ENCODE data around the gene KCNJ9. TPM values are rescaled to one million over a fixed set of nuclear protein-coding genes. Genes with fewer than 3 reads are reported as not detected.

Gene KCNJ9
- total RNA-seq, 1 experiment from 2014 or later: 0.09 TPM

DNA sequence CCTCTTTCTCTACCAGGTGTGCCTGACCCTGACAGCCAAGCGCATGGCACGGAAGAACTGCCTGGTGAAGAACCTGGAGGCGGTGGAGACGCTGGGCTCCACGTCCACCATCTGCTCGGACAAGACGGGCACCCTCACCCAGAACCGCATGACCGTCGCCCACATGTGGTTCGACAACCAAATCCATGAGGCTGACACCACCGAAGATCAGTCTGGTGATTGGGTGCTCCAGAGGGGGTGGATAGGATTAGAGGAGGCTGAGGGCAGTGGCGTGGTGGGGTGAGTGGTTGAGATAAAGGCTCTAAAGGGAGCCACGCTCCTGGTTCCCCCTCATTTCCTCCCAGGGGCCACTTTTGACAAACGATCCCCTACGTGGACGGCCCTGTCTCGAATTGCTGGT, 47.3 kb downstream of the KCNJ9 start:
- no peak overlapping the region for H3K4me3 Mint-ChIP-seq
- Histone ChIP-seq H3K18ac (ENCODE audit: insufficient read length, low read depth, low read length) (no peak overlapping the region), H2AFZ (ENCODE audit: low read length) (no peak overlapping the region), H3K79me2 (ENCODE audit: insufficient read depth, low read length) (no peaks in the 10 kb centered on the region), H3K4me2 (ENCODE audit: insufficient read depth, insufficient read length, low read length) (no peak overlapping the region), H4K91ac (ENCODE audit: insufficient read length, low read depth, low read length) (no peak overlapping the region), H2BK120ac (ENCODE audit: low read depth, low read length, poor library complexity, severe bottlenecking) (no peak overlapping the region), H4K5ac (ENCODE audit: insufficient read length, low read depth, low read length) (no peak overlapping the region), H3K14ac (ENCODE audit: insufficient read depth, low read length) (no peak overlapping the region), H2BK12ac (ENCODE audit: insufficient read length, low read depth, low read length) (no peak overlapping the region), H3K9ac (ENCODE audit: extremely low read depth, insufficient read length, low read length) (no peak overlapping the region), H2BK20ac (ENCODE audit: low read depth, low read length, poor library complexity, severe bottlenecking) (no peak overlapping the region), H3K23me2 (ENCODE audit: insufficient read length, low read depth, low read length, poor library complexity, severe bottlenecking) (no peaks in the 10 kb centered on the region), H3K79me1 (ENCODE audit: insufficient read depth, low read depth, low read length, poor library complexity, severe bottlenecking) (no peaks in the 10 kb centered on the region), H2BK5ac (ENCODE audit: insufficient read length, low read length) (no peak overlapping the region), H3K4ac (ENCODE audit: low read depth, low read length) (no peak overlapping the region), H4K20me1 (ENCODE audit: control insufficient read depth, insufficient read depth, insufficient read length) (no peaks in the 10 kb centered on the region), H3K4me1 (ENCODE audit: insufficient read depth, low read length) (no peaks in the 10 kb centered on the region; the same call in 1 of the 2 replicates), H3T11ph (ENCODE audit: low read length) (no peak overlapping the region), H2BK15ac (ENCODE audit: low read depth, low read length) (no peak overlapping the region), H3K23ac (ENCODE audit: insufficient read length, low read depth, low read length) (no peak overlapping the region), H3K27ac (ENCODE audit: insufficient read length, low read depth, low read length) (no peak overlapping the region), H2AK5ac (ENCODE audit: insufficient read length, low read length) (no peak overlapping the region), H3K56ac (ENCODE audit: insufficient read length, low read depth, low read length) (no peak overlapping the region), H3K9me3 (ENCODE audit: control insufficient read depth, low read depth, low read length) (no peaks in the 10 kb centered on the region), H3K27me3 (ENCODE audit: insufficient read depth, low read length) (no peaks in the 10 kb centered on the region), H4K8ac (replicated peaks; ENCODE audit: insufficient read length, low read depth, low read length) (no peak overlapping the region)
- H3K27me3 Mint-ChIP-seq (ENCODE audit: low read depth): peaks cover 2% of the 10 kb centered on the region
- no CpG with 5 or more reads among the region's 18 CpGs for WGBS (ENCODE audit: extremely low coverage, insufficient read length, low lambda C conversion rate)
- no peak for DNase-seq
- peaks cover 0 to 72% (median 69%) of the 10 kb centered on the region in 3 experiments; a peak in 5 of 7 replicates for H3K36me3 Mint-ChIP-seq (ENCODE audit: insufficient read depth in 1 of 3, low read depth in 3 of 3)
- TF ChIP-seq CTCF (conservative IDR thresholded peaks at IDR 0.05): no peak
- H3K9me3 Mint-ChIP-seq: no peaks in the 10 kb centered on the region
- H3K27ac Mint-ChIP-seq: no peak overlapping the region
- peaks cover 6 to 11% of the 10 kb centered on the region in 2 experiments for H3K4me1 Mint-ChIP-seq
